NOMO-1 treated with dmso at 0.1 percent for 144 hours (cell line): Measurements from ENCODE around the gene COL2A1.
A peak's percentile ranks its signal among the peaks of the same experiment; 100 is the strongest.

Source experiments
- DNase-seq: peaks from one replicate; lab custom pipeline; 2025; ENCODE audit not compliant: unreplicated experiment; lab: John Stamatoyannopoulos, UW

COL2A1 gene

DNA sequence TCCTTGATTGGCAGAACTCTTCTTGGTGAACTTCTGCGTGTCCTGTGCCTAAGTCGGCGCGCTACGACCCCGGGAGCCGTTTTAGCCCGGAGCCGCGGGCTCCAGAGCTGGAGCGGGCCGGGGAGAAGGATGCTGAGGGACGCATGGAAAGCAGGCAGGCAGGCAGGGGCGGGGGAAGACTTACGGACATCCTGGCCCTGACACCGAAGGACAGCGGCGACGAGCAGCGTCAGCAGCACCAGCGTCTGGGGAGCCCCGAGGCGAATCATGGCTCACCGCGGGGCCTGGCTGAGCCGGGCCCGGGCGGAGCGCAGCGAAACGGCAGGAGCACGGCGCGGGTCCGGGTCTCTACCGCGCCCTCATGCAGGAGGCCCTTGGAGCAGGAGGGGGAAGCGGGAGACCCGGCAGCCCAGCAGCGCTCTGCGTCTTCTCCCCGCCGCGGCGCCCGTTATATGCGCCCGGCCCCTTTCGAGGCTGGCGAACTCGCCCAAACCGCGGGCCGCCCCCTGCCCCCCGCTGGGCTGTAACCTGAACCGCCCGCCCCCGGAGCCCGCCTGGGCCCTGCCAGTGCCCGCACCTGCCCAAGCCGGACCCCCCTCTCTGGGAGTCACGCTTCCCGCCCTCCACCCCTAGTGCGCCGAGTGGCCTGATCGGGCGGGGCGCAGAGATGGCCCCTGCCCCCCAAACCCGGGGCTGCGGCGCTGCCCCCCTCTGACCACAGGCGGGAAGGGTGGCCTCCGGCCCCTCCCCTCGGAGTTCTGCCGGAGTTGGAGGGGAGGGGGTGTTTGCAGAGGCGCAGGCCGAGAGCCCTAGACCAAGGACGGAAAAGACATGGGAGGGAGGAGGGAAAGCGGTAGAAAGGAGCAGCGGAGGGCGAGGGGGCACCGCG, at the start of gene COL2A1:
COL2A1 (minus strand) TSS at position 424 of the 889 bp plus-strand sequence; CDS start at position 269, 155 bp downstream.
- no peak for DNase-seq

DNA sequence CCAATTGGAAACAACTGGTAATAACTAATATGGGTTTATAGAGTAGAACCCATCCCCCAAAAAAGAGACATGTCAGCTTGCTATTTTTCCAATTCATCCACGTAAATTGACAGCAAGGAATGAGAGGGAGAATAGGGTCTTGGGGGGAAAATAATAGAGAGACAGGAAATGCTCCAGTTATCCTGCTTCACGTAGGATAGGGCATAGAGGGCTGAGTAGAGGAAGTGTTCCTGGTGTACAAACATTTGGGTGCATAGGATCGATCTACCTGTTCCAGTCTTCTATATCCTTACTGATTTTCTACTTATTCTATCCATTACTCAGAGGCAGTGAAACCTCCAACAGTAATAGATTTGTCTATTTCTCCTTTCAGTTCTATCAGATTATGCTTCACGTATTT, 49.6 kb upstream of the COL2A1 start:
- no peak for DNase-seq

DNA sequence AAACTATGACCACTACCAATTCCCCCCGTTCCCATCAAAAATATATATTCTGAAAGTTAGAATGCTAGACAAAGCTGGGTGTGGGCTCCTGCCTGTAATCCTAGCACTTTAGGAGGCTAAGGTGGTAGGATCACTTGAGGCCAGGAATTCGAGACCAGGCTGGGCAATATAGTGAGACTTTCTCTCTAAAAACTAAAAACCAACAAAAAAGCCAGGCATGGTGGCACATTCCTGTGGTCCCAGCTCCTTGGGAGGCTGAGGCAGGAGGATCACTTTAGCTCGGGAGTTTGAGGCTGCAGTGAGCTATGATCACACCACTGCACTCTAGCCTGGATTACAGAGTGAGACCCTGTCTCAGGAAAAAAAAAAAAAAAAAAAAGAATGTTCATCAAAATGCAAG, 48.8 kb upstream of the COL2A1 start:
- no peak for DNase-seq

DNA sequence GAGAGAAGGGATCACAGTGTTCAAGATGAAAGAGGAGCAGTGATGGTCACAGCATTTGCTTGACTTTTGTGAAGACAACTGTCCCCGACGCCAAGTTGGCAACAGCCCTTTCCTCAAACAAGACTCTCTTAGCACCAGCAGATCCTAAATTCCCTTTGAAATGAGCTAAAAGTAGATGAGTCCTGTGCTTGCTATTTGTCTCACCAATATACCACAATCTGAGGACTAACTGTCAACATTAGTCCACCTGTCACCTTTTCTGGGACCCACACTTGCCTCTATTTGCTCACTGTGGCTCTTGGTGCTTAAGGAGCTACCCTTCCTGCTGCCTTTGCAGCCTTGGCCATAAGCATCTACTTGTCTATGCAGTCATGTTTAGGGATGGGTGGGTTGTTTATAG, 47.4 kb upstream of the COL2A1 start:
- no peak for DNase-seq

DNA sequence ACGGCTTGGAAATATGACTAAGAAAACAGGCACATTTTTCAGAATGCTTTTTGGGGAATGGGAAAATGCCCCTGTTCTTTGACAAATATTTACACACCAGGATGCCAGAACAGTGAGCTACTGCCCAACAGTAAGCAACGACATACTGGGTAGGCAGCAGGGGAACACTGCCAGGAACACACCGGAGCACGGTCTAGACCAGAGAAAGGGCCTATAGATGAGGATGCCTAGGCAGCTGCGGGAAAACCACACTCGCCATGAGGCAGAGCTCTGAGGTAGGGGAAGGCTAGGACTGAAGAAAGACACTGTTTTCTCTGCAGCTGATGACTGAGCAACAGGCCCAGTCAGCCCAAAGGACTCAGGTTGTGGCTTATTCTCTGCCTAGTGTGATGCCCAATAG, 45.9 kb upstream of the COL2A1 start:
- DNase-seq = no peak

DNA sequence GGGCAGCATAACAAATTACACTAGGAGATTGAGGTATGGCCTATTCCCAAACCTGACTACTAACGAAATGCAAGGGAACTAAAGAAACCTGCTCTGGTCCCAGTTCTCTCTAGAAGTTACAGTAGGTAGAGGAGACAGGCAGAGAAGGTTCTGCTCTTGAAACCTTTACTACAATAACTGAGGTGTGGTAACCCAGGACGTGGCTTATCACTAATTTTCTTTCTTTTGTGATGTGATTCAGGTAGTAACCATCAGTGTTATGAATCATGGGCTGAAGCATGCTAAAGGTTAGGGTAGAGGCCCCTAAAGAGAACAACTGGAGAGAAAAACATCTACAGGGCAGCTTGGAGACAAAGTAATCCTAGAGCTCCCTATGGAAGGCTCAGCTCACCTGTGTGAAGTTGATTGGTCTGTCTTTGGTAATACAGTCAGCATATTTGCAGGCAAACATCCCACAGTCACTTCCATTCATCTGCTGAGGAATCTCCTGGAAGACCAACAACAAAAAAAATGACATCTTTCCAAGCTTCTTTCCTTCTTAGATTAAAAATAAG, 41.8 kb upstream of the COL2A1 start:
- no peak for DNase-seq

DNA sequence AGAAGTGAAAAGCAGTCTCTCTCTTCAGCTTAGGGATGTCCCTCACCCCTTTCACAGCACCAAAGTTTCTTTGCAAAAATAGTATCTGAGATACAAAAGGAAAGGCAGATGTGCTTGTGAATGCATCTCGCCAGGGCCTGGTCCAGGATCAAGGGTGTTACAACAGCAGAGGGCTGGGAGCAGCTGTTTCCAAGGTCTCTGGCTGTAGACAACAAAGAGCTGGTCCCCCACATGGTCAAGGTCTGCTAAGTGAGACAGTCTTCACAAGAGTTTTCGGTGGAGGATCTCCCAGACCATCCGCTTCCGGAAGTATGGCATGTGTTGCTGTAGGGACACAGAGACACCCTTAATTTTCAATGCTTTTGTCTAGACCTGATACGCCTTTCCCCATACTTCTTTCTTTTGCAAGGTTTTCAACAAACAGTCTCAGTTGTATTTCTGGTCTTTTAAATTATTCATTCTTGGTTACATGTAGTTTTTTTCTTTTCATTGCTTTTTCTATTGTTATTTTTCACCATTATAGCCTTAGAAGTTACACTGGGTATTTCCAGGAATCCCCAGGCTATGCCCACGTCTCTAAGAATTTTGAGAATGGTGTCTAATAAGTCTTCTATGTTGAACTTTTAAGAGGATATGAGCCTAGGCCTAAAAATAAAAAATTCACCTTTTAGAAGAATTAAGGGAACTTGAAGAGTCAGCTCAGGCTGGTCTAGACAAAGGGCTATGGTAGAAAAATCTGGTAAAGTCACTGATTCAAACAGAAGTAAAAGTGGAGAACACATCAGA, 41.0 kb upstream of the COL2A1 start:
- DNase-seq = no peak

DNA sequence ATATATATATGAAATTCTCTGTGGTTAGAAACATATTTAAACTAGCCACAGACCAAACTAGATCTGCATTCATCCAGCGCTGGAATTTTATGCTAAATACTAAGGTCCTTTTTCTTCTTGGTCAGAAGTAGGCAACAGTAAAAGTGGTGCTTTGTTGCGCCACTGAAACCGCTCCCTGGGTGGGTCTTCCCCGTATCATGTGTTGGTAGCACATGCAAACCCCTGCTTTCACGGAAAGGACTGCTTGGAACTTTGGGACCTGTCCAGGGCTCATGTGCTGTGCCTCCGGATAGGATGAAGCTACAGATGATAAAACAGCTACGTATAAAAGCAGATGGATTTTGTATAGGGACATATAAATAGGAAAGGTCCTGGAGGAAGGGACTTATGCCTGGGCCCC, 40.1 kb upstream of the COL2A1 start:
- no peak for DNase-seq

DNA sequence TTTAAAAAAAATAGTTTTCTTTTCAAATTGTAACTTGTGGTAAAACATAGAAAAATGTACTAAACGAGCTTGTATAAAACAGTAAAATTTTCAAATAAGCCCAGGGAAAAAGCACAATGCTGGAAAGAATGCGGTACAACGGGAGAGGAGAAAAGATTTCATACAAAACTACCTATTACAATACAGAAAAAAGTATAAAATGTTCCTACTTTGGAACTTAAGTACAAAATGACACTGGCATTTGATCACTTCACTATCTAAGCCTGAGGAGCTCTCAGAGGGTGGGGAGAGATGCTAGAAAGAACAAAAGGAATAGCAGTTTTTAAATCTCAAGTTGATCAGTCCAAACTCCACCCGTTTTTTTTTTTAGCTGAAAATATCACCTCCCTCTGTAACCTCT, 39.5 kb upstream of the COL2A1 start:
- DNase-seq = no peak

DNA sequence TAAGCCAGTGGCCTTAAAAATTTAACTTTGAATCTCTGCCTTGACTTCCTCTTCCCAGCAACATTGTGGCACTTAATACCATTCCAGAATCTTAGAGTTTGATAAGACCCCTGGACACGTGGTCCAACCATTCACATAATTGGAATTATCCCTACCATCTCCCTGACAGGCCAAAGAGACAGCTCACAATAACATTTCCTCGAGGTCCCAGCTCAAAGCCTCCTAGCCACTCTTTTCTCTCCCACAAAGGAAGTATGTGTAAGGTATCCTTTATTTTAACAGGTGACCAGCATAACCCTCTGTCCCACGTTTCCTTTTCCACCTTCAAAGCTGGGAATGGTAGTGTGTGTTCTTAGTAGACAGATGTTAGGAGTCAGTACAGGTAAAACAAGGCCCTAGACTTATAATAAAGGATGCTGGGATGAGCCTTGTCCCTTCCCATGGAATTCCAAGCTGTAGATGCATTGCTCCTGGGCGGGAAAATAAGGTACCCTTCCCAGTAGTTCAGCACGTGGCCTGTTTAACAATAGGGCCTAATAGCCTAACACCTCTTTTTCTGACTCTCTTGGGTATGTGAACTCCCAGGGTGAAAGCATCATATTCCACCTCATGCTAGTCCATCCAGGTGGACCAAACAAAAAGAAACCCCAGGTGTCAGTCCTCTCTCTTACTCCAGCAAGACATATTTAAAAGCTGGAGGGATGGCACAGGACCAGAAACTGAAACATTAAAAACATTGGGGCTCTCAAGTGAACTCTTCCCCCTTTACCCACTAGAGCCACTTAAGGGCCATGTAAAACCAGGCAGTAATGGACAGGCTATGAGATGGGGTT, 37.5 kb upstream of the COL2A1 start:
- DNase-seq = no peak

DNA sequence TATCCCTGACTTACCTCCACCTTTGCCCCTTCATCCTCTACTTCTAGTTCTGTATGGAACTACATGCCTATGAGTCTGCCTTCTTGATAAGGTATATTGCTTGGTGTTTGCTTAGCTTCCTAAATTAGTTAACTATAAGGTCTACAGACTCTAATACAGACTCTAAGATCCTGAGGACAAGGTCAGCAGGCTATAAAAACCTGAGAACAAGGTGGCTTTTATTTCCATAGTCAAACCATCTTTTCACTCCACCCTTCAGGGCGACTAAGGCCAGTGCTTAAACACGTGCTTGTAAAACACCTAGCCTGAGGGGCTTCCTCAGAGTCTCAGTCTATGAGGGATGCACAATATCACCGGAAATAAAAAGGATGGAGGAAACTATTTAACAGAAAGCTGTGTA, 36.1 kb upstream of the COL2A1 start:
- DNase-seq = no peak

DNA sequence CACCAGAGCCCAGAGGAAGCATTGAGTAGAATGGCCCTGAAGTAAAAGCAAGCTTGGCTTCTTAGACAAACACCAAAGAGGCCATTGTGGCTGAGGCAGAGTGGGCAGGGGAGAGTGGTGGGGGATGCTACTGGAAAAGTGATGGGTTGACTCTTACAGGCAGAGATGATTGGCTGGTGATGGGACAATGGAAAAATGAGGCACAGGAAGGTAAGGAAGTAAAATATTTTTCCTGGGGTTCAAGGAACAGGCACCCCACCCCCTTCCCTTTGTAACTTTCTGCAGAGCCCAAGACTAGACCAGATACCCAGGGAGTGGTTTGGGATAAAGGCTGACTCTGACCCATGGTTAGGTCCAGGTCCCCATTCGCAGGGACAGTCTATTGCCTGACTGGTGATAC, 34.9 kb upstream of the COL2A1 start:
- no peak for DNase-seq

DNA sequence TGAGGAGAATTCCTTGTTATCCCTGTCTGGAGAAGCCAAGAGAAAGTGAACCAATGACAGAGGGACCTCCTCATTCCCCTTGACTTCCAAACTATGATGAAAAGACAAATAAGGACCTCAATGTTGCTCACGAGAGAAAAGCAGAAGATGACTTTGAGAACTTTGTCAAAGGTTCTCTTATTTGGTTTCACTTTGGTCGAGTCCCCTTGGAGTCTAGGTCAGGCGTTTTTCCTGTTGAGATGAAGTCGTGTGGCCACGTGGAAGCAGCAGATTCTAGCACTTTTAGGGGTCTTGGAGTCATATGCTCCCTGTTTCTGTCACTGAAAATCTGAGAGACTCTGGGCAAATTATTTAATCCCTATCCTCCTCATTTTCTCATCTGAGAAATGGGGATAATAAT, 33.8 kb upstream of the COL2A1 start:
- peak; percentile 19 for DNase-seq

DNA sequence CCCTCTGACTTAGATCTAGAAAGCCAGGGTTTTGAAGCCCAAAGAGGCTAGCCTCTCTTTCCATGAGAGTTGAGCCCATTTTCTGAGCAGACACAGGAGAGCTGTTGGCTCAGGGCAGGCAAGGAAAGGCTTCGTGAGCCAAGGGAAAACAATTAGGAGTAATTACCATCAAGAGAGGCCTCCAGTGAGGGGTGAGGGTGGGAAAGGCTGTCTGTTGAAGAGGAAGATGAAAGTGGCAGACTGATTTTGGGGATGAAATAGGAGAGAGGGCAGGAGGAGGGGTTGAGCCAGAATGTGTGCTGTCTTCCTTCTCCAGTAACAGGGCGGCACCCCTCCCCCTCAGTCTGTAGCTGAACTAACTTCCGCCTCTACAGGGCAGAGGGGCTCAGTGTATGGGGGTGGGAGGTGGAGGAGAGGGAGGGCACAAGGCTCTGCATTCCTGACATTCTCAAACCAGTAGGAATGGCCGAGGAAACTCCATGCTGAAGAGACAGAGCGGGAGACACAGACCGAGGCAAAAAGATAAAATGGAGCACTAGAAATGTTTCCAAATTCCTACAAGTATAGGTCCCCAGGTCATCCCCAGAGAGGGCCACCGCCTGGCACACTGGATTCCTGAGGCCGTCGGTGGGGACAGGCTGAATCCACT, 33.1 kb upstream of the COL2A1 start:
- peak; percentile 12 for DNase-seq

DNA sequence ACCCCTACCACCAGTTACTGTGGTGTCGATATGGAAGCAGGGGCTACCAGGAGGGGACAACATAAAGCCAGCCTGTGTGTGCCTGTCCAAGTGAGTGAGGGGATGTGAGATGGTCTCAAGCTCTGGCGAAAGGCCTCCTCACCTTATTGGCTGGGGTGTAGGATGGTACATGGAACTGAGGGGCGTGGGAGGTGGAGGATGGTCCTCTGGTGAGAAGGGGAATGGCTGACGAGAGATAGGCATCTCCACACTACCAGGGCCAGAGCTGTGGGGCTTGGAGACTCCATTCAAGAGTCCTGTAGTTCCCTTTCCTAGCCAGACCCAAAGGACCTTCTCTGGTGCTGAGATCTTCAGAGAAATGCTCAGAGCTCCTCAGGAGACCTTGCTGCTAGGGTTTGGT, 32.5 kb upstream of the COL2A1 start:
- no peak for DNase-seq

DNA sequence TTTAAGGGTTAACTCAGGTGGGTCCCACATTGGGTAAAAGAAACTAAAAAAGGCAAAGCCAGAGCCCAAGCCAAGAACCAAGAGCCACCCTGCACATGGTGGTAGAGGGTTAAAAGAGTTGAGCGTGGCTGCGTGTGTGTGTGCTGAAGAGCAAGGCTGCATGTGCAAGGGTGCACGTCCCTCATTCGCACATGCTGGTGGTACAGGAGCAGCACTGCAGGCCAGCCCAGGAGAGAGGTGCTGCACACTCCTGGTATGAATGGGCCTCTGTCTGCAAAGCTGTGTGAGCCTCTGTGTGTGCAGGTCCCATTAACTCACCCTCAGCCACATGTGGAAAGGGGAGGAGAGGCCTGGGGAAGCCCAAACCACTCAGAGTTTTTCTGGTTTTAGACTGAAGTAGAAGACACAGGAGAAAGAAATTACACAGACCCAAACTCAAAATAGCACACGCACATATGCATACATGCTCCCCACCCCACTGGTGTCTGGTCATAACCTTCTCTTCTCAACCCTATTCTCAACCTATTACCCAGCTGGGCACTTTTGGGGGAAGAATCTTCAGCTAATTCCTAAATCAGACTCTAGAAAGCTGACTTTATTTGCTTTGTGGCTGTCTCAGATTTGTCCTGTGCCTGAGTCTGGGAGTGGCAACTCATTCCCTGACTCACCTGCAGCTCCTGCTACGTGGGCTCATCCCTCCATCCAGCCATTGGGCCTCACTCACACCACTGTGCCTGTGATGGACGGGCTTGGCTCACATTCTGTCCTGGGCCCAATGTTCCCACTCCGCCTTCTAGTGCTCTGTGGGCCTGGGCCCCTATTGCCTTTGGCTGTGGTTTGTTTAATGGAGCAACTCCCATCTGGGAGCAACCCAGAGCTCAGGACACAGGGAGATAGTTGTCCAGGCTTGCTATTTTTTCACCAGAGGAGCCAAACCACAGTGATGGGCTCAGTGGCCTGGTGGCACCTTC, 30.8 kb upstream of the COL2A1 start:
- no peak for DNase-seq

DNA sequence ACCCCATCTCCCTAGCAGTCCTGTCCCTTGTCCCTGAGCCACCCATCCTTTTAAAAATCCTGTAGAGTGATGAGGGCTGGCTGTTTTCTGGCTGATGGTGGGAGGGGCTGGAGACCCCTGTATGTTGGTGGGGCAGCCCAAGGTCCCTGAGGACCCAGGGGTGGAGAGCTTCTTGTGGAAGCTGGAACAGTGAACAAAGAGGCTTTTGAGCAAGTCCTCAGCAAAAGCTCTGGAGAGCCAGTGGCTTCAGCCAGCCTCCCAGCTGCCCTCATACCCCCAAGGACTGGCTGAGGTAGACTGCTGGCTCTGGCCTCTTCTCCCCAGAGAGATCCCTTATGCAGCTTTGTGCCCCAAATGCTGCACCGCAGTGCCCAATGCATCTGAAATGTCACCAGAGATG, 29.2 kb upstream of the COL2A1 start:
- no peak for DNase-seq

DNA sequence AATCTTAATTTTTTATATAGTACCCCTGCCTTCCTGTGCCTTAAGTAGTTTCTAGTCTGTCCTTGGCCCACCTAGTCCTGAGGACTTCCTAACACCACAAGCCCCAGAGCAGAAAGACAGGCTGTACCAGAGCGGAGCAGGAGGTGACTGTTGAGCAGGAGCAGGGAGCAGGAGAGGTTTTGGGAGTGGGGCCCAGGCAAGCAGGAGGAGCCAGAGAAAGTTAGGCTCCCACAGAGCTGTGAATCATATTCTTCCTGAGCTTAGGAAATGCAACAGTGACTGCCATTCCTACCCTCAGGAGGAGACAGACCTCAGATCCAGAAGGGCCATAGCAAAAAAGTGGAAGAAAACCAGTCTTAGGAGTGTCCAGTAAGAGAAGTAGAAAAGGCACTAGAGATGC, 28.3 kb upstream of the COL2A1 start:
- no peak for DNase-seq

DNA sequence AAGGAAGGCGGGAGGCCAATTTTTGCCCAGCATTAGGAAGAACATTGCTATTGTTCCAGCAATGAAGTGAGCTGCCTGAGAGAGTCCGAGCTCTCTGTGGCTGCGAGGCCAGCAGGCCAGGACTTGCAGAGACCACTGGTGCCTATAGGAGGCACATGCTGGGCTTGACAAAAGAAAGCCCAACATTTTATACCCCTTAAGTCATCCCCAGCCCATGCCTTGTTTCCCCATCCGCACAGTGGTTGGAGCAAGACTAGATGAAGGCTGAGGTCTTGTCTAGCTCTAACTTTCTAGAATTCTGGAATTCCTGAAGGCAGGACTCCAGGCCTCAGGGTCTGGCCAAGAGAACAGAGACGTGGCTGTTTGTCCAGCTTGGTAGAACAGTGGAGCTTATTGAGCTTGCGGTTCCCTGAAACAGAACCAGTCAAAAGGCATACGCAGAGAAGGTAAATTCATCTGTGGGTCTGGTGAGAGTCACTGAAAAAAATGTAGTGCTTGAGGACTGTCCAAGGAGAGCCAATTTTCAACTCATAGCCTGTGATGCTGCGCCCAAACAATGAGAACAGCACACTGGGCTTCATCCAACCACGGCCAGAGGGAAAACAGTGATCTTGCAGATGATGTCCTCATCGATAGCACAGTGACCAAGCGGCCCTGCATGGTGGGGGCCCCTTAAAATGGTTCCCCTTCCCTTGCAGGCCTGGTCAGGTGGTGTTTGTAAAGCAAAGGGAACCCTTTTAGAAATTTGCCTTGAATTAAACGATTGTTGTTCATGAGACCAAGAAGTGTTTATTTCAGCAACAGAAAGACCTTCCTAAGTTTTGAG, 27.1 kb upstream of the COL2A1 start:
- DNase-seq = no peak
